Measurements from ENCODE around the gene STK35. TPM values are rescaled to one million over a fixed set of nuclear protein-coding genes. Genes with fewer than 3 reads are reported as not detected.
"Not testable (repeated sequence)": the region's sequence is repeated elsewhere in the genome, so short reads cannot be mapped to it uniquely, and the experiment has no call there.

Gene STK35
- total RNA-seq, 4 donors from 2014 or later, result 23.2 to 33.6 (median 25.2) TPM

GRCh38 chr20:2168946-2169345 is 67.3 kb downstream of the STK35 start:
- DNase-seq (ENCODE audit: low spot score in 2 of 2), result peak in 1 of 2 donors; percentile 52
- Histone ChIP-seq H3K9me3 (no peaks in the 10 kb centered on the region), H3K4me3 (no peak overlapping the region), H3K27ac (no peak overlapping the region), H3K27me3 (no peaks in the 10 kb centered on the region), H3K4me1 (peaks cover 7% of the 10 kb centered on the region), H3K36me3 (no peaks in the 10 kb centered on the region)
- TF ChIP-seq CTCF (IDR thresholded peaks at IDR 0.05), result no peak
- no peak for TF ChIP-seq EP300 (IDR thresholded peaks at IDR 0.05)
- TF ChIP-seq POLR2AphosphoS5 (IDR thresholded peaks at IDR 0.05), result no peak
- TF ChIP-seq POLR2A (IDR thresholded peaks at IDR 0.05), result no peak
- 76% methylated on average over 12 of the region's 12 CpGs for WGBS

GRCh38 chr20:2169456-2170088 is 67.9 kb downstream of the STK35 start:
- TF ChIP-seq CTCF (IDR thresholded peaks at IDR 0.05) (no peak), POLR2A (IDR thresholded peaks at IDR 0.05) (no peak), EP300 (IDR thresholded peaks at IDR 0.05) (no peak), POLR2AphosphoS5 (IDR thresholded peaks at IDR 0.05) (no peak)
- no peak overlapping the region for H3K4me3 ChIP-seq
- H3K9me3 ChIP-seq, result no peaks in the 10 kb centered on the region
- DNase-seq (ENCODE audit: low spot score in 2 of 2), result peak in 1 of 2 donors; percentile 32
- H3K27me3 ChIP-seq, result peaks cover 3% of the 10 kb centered on the region
- H3K27ac ChIP-seq, result no peak overlapping the region
- whole genome bisulfite sequencing, result 76% methylated on average over 6 of the region's 12 CpGs
- peaks cover 7% of the 10 kb centered on the region for H3K4me1 ChIP-seq
- no peaks in the 10 kb centered on the region for H3K36me3 ChIP-seq

GRCh38 chr20:2170404-2170803 is 68.8 kb downstream of the STK35 start:
- DNase-seq (ENCODE audit: low spot score in 2 of 2), result peak in 1 of 2 donors; percentile 9
- TF ChIP-seq CTCF (IDR thresholded peaks at IDR 0.05), result no peak
- no peak for TF ChIP-seq POLR2AphosphoS5 (IDR thresholded peaks at IDR 0.05)
- no peak for TF ChIP-seq EP300 (IDR thresholded peaks at IDR 0.05)
- TF ChIP-seq POLR2A (IDR thresholded peaks at IDR 0.05), result no peak
- Histone ChIP-seq H3K27me3 (peaks cover 3% of the 10 kb centered on the region), H3K4me3 (no peak overlapping the region), H3K27ac (no peak overlapping the region), H3K36me3 (no peaks in the 10 kb centered on the region), H3K9me3 (no peaks in the 10 kb centered on the region), H3K4me1 (peaks cover 7% of the 10 kb centered on the region)
- 92% methylated on average over 3 of the region's 3 CpGs for WGBS

GRCh38 chr20:2171266-2171790 is 69.7 kb downstream of the STK35 start:
- 79% methylated on average over 10 of the region's 10 CpGs for WGBS
- TF ChIP-seq CTCF (IDR thresholded peaks at IDR 0.05), result no peak
- no peak for TF ChIP-seq EP300 (IDR thresholded peaks at IDR 0.05)
- DNase-seq (ENCODE audit: low spot score in 2 of 2), result peak in 1 of 2 donors; percentile 62
- Histone ChIP-seq H3K9me3 (no peaks in the 10 kb centered on the region), H3K4me3 (no peak overlapping the region), H3K36me3 (no peaks in the 10 kb centered on the region), H3K27ac (no peak overlapping the region), H3K4me1 (peaks cover 7% of the 10 kb centered on the region), H3K27me3 (peaks cover 3% of the 10 kb centered on the region)

GRCh38 chr20:2171840-2172239 is 70.2 kb downstream of the STK35 start:
- not testable (repeated sequence) for DNase-seq (ENCODE audit: low spot score in 2 of 2); H3K36me3 ChIP-seq; H3K4me1 ChIP-seq; H3K27ac ChIP-seq; H3K27me3 ChIP-seq; H3K9me3 ChIP-seq; H3K4me3 ChIP-seq
- 90% methylated on average over 6 of the region's 6 CpGs for WGBS
